SK-MEL-5 (cell line): ENCODE data around the gene C5orf24. TPM values are rescaled to one million over a fixed set of nuclear protein-coding genes. Genes with fewer than 3 reads are reported as not detected.
A peak's percentile ranks its signal among the peaks of the same experiment; 100 is the strongest.
"Not testable (repeated sequence)": the region's sequence is repeated elsewhere in the genome, so short reads cannot be mapped to it uniquely, and the experiment has no call there.

ENCODE experiments used
- DNase-seq: peaks from one replicate; pipeline ENCODE4 v3.0.0-alpha.2; 2016; ENCODE audit warnings: low read depth, low spot score
- in situ Hi-C: cut with HindIII; loops from 2 replicates; pipeline ENCODE4 v1.10.0; 2016; ENCODE audit warnings: low sequenced_read_pairs, high pct_unique_total_duplicates, low pct_unique_long_range_greater_than_20kb
- total RNA-seq: library from RNA; depleted of rRNA; stranded (reverse); fragments of >200 nt; shearing (Covaris generic); gene quantifications from 2 replicates; pipeline ENCODE4 v1.2.3, GENCODE V29; 2014

The C5orf24 gene
- total RNA-seq, 1 experiment from 2014 or later, result 41.7 TPM

- in situ Hi-C loops, result no loop called here
- DNase-seq, result peak; percentile 46
Observed at GRCh38 chr5:134846641-134846960, 833 bp downstream of the C5orf24 start.

GRCh38 chr5:134849434-134849933, 3.7 kb downstream of the C5orf24 start:
- in situ Hi-C loops, result not testable (repeated sequence)

GRCh38 chr5:134851307-134851923, 5.6 kb downstream of the C5orf24 start:
- peak; percentile 73 for DNase-seq
- in situ Hi-C loops, result no loop called here

More at GRCh38 chr5:134849434-134849933, 3.7 kb downstream of the C5orf24 start:
- DNase-seq, result not testable (repeated sequence)

- DNase-seq, in situ Hi-C loops: not testable (repeated sequence)
Observed at GRCh38 chr5:134856465-134856864, 10.7 kb downstream of the C5orf24 start.

- in situ Hi-C loops, result no loop called here
- DNase-seq, result no peak
Observed at GRCh38 chr5:134857401-134857800, 11.6 kb downstream of the C5orf24 start.

- DNase-seq, result no peak
- in situ Hi-C loops, result no loop called here
Observed at GRCh38 chr5:134864707-134865106, 18.9 kb downstream of the C5orf24 start.

GRCh38 chr5:134873494-134873893, 27.7 kb downstream of the C5orf24 start:
- no peak for DNase-seq
- in situ Hi-C loops, result no loop called here

GRCh38 chr5:134873987-134874830, 28.4 kb downstream of the C5orf24 start, which contains the start of gene TXNDC15:
Gene TXNDC15 (plus strand): TSS chr5:134874371. CDS start chr5:134874428, 57 bp downstream.
- DNase-seq, result peak; percentile 81
- in situ Hi-C loops, result no loop called here

- peak; percentile 79 for DNase-seq
- in situ Hi-C loops, result no loop called here
Observed at GRCh38 chr5:134874831-134875655, 29.3 kb downstream of the C5orf24 start.

- no peak for DNase-seq
- in situ Hi-C loops, result no loop called here
Observed at GRCh38 chr5:134877159-134877558, 31.4 kb downstream of the C5orf24 start.

- in situ Hi-C loops, result no loop called here
- DNase-seq, result no peak
Observed at GRCh38 chr5:134878403-134878802, 32.6 kb downstream of the C5orf24 start.

- in situ Hi-C loops, result no loop called here
- DNase-seq, result no peak
Observed at GRCh38 chr5:134879456-134879855, 33.7 kb downstream of the C5orf24 start.

- in situ Hi-C loops, DNase-seq: not testable (repeated sequence)
Observed at GRCh38 chr5:134880937-134881336, 35.2 kb downstream of the C5orf24 start.

GRCh38 chr5:134881711-134882110, 35.9 kb downstream of the C5orf24 start:
- in situ Hi-C loops, DNase-seq: not testable (repeated sequence)

- DNase-seq, result no peak
- in situ Hi-C loops, result no loop called here
Observed at GRCh38 chr5:134887593-134888159, 41.9 kb downstream of the C5orf24 start.

- in situ Hi-C loops, result no loop called here
- no peak for DNase-seq
Observed at GRCh38 chr5:134889335-134889734, 43.6 kb downstream of the C5orf24 start.

GRCh38 chr5:134891473-134891872, 45.7 kb downstream of the C5orf24 start:
- no peak for DNase-seq
- in situ Hi-C loops, result no loop called here

GRCh38 chr5:134892282-134892681, 46.5 kb downstream of the C5orf24 start:
- in situ Hi-C loops, result no loop called here

More at GRCh38 chr5:134892282-134892681, 46.5 kb downstream of the C5orf24 start:
- no peak for DNase-seq
